ENCODE results near the gene SUOX.
"Not testable (repeated sequence)": the region's sequence is repeated elsewhere in the genome, so short reads cannot be mapped to it uniquely, and the experiment has no call there.

The SUOX gene

GRCh38 chr12:55996715-55997534, at the start of gene SUOX:
TSS of gene SUOX (plus strand) at chr12:55997276. CDS start at chr12:56002222, 4,946 bp downstream.
- DNase-seq: peak; percentile 22

DNA sequence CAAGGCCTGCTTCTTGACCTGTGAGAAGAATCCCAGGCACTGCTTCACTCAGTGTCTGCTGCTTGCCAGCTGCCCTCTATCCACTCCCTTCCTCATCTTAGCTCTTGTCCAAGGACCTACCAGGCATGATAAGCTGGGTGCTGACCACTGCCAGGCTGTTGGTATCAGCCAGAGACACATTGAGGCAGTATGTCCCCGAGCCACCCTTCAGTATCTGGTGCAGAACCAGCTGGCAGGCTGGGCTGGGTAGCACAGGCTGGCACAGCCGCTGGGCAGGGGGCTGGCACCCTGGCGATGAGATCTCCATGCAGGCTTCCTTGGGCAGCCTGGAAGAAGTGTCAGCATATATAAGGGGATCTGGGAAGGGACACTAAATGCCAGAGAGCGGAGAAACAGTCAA, 41.7 kb upstream of the SUOX start:
- DNase-seq: no peak

GRCh38 chr12:55955800-55956508, 41.1 kb upstream of the SUOX start:
- DNase-seq: no peak

GRCh38 chr12:55957106-55957859, 39.8 kb upstream of the SUOX start:
- no peak for DNase-seq

- no peak for DNase-seq
Observed at GRCh38 chr12:55963760-55964159, 33.3 kb upstream of the SUOX start.

GRCh38 chr12:55965240-55965639, 31.8 kb upstream of the SUOX start:
- no peak for DNase-seq

DNA sequence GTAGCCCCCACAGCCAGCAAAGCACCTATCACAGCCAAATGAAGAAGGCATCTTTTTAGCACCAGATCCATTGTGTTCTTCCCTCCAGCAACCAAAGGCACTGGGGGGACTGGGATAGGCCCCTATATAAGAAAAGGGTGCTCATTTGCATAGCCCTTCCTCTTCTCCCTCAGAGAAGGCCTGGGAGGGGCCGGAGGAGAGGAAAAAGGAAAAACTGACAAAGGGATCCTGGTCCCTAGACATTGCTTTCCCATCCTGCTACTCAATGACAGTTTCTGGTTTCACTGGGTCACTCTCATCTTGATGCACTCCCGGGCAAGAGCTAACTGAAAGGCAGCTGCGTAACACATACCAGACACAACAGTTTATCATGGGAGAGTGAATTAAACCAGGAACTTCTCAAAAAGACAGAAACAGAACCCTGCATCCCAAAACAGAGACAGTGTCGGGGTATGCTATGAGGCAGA, 31.1 kb upstream of the SUOX start, which contains the start of gene PMEL:
PMEL (minus strand) TSS at position 102 of the 467 bp plus-strand sequence; CDS start at position 71, 31 bp downstream.
- no peak for DNase-seq

DNA sequence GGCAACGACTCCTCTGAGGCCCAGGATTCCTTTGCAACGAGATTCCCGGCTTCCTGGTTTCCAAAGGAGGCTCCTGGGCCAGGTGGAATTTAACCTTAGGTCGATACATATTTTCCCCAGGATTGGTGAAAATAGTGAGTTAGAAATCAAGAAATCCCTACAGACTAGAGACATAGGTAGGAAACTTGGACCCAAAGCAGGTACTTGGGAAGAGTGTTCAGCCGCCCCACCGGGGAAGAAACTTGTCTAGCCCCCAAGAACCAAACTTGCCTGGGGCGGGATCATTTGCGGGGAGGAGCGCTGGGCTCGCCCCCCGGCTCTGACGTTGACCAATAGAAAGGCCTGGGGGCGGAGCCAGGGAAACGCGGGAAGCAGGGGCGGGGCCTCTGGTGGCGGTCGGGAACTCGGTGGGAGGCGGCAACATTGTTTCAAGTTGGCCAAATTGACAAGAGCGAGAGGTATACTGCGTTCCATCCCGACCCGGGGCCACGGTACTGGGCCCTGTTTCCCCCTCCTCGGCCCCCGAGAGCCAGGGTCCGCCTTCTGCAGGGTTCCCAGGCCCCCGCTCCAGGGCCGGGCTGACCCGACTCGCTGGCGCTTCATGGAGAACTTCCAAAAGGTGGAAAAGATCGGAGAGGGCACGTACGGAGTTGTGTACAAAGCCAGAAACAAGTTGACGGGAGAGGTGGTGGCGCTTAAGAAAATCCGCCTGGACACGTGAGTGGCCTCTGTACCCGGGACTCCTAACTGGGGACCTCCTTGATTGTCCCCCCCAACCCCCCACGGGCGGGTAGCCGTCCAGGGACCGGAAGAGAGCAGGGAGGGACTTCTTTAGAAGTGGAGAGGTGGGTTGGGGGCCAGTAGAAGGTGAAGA, 30.4 kb upstream of the SUOX start, which contains the start of gene CDK2:
CDK2 (plus strand) TSS at position 423 of the 874 bp plus-strand sequence; CDS start at position 602, 179 bp downstream.
- peak; percentile 23 for DNase-seq

- no peak for DNase-seq
Observed at GRCh38 chr12:55969356-55969755, 27.7 kb upstream of the SUOX start.

GRCh38 chr12:55970775-55971174, 26.3 kb upstream of the SUOX start:
- DNase-seq: no peak

DNA sequence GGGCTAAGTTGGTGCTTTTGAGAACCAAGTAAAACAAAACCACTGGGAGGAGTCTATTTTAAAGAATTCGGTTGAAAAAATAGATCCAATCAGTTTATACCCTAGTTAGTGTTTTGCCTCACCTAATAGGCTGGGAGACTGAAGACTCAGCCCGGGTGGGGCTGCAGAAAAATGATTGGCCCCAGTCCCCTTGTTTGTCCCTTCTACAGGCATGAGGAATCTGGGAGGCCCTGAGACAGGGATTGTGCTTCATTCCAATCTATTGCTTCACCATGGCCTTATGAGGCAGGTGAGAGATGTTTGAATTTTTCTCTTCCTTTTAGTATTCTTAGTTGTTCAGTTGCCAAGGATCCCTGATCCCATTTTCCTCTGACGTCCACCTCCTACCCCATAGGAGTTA, 25.0 kb upstream of the SUOX start:
- no peak for DNase-seq

DNA sequence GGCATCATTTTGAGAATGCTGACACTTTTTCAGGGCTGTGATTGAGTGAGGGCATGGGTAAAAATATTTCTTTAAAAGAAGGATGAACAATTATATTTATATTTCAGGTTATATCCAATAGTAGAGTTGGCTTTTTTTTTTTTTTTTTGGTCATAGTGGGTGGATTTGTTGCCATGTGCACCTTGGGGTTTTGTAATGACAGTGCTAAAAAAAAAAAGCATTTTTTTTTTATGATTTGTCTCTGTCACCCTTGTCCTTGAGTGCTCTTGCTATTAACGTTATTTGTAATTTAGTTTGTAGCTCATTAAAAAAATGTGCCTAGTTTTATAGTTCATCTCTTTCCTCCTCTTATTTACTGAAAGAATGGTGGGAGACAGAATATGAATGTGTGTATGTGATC, 24.6 kb upstream of the SUOX start:
- DNase-seq: no peak

DNA sequence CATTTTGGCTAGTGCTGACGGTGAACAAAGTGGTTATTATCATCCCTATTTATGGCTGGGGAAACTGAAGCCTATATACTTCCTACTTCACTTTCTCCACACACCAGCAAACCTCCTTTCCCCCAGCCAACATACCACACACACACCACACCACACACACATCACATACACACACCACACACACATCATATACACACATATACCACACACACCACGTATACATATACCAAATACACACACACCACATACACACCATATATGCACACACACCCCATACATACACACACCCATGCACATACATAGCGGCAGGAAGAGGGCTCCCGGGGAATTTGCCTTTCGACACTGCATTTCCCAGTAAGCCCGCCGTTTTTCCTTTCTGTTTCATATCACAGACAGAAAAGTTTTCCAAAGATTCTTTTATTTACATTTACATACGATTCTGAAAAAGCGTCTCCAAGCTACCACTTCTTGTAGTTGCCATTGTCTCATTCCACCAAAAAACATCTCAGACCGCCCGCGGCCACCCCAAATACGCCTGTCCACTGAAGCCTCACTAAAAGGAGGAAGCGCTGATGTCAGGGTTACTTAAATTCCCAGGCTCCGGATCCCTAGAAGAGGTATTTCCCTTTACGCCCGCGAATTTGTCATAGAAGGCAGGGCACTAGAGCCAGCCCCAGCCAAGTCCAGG, 24.0 kb upstream of the SUOX start:
- no peak for DNase-seq

DNA sequence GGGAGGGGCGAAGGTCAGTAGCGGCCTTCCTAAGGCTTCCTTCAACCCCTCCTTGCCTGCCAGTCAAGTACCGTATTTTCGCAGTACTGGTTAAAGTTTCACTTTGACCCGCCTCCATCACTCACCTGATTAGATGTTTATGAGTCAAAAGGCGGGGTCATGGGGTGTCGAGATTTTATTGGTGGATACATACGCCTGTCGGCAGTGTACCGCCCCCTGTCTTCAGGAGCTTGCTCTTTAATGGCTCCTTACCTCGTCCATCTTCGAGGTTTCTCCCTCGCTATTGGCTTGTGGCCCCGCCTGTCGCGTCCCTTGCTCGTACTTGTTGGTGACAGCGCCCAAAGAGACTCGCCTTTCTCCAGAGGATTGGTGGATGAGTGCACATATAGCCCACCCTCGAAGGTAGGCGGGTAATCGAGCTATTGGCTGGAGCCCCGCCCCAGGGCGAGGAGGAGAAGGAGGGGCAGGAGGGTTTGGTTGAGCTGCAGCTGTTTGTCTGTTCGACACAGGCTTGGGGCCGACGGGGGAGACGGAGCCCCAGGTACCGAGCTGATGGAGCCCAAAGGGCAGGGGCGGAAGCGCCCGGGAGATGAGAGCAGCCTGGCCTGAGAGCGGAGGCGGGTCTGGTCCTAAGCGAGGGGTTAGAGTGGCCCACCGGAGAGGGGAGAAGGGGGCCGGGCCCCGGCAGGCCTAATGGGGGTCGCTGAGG, 23.3 kb upstream of the SUOX start, which contains the start of gene RAB5B:
RAB5B (plus strand) TSS at position 480 of the 709 bp plus-strand sequence. CDS start 12,883 bp downstream, outside the sequence.
- DNase-seq: peak; percentile 85

GRCh38 chr12:55974308-55974730, 22.8 kb upstream of the SUOX start:
- no peak for DNase-seq

DNA sequence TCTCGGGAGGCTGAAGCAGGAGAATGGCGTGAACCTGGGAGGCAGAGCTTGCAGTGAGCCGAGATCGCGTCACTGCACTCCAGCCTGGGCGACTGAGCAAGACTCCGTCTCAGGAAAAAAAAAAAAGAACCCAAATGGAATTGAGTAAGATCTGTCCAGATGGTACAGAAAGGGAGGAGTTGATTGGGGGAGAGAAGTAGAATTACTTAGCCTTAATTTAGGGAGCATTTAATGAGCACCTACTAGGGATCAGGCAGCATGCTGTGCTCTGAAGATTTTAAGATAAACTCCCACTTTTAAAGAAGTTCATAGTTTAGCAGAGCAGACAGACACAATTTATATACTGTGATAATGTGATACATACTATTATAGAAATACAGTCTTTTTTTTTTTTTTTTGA, 18.7 kb upstream of the SUOX start:
- no peak for DNase-seq

DNA sequence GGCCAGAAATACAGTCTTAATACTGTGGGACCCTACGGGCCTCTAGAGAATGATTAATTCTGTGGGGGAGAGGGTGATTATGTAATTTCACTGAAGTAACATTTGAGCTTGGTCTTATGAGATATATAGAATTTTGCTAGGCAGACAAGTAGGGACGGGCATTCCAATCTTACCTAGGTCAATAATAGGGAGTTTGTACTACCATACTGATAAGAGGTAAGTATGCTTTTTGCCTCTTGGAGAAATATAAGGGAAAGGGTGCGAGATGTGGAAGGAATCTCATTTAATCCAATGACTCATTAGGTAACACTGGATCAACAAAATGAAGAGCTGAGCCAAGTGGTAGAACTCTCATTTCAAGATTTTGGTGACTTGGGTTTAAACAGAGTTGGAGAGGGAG, 18.0 kb upstream of the SUOX start:
- no peak for DNase-seq

DNA sequence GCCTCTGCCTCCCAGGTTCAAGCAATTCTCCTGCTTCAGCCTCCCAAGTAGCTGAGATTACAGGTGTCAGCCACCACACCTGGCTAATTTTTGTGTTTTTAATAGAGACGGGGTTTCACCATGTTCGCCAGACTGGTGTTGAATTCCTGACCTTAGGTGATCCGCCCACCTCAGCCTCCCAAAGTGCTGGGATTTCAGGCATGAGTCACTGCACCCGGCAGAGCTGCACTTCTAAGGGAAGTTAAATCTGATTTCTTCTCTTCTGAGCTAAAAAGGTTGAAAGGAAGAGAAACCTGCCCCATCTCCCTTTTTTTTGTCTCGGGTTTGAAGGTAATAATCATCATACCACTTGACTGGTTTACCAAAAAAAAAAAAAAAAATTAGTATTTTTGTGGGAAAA, 15.2 kb upstream of the SUOX start:
- not testable (repeated sequence) for DNase-seq

- no peak for DNase-seq
Observed at GRCh38 chr12:55982319-55982936, 14.6 kb upstream of the SUOX start.

DNA sequence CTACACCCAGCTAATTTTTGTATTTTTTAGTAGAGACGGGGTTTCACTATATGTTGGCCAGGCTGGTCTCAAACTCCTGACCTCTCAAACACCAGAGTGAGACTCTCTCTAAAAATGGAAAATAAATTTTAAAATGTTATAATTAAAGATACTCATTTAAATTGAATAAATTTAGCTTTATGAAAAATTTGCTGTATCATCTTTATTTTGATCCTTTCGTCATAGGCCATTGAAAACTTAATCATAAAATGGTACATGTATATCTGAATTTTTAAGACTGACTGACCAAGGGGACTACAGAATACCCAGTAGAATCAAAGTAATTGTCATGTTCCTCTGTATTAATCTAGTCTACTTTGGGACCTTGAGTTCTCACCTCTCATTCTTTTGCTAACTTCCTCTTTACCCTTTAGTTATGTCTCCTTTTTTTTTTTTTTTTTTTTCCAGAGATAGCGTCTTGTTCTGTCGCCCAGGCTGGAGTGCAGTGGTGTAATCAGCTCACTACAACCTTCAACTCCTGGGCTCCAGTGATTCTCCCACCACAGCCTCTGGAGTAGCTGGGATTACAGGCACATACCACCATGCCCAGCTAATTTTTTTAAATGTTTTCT, 13.7 kb upstream of the SUOX start:
- DNase-seq: no peak

Data from KG1 (cell line).